GM23248 (cell line): Measurements from ENCODE around the gene NHSL2. TPM values are rescaled to one million over a fixed set of nuclear protein-coding genes. Genes with fewer than 3 reads are reported as not detected.

Experiments
- DNase-seq: peaks from one replicate; pipeline ENCODE4 v3.0.0-alpha.2; 2015
- H2AFZ ChIP-seq: fragments of 200-600 bp; sonication (generic); 2 replicates; pipeline ENCODE4 v1.6.1; 2016; ENCODE audit warnings: antibody characterized with exemption
- H3F3A ChIP-seq: fragments of 200-600 bp; sonication (generic); 2 replicates; pipeline ENCODE4 v1.6.1; 2016; ENCODE audit warnings: mild to moderate bottlenecking, antibody characterized with exemption, mixed run types; ENCODE audit not compliant: insufficient read depth
- H3K27ac ChIP-seq: fragments of 200-600 bp; sonication (generic); 2 replicates; pipeline ENCODE4 v1.5.1; 2016; ENCODE audit warnings: mild to moderate bottlenecking
- H3K27me3 ChIP-seq: fragments of 200-600 bp; sonication (generic); replicated peaks from 2 replicates; pipeline ENCODE4 v1.6.1; 2016; ENCODE audit warnings: mild to moderate bottlenecking; ENCODE audit not compliant: insufficient read depth
- H3K36me3 ChIP-seq: fragments of 200-600 bp; sonication (generic); 2 replicates; pipeline ENCODE4 v1.6.1; 2016; ENCODE audit warnings: low read depth, mild to moderate bottlenecking
- H3K4me1 ChIP-seq: fragments of 200-600 bp; sonication (generic); 2 replicates; pipeline ENCODE4 v1.6.1; 2016; ENCODE audit warnings: mild to moderate bottlenecking; ENCODE audit not compliant: insufficient read depth
- H3K4me2 ChIP-seq: fragments of 200-600 bp; sonication (generic); one replicate; pipeline ENCODE4 v1.6.1; 2016; ENCODE audit warnings: mild to moderate bottlenecking; ENCODE audit not compliant: unreplicated experiment
- H3K4me3 ChIP-seq: fragments of 200-600 bp; sonication (generic); 2 replicates; pipeline ENCODE4 v1.5.1; 2016; ENCODE audit warnings: mild to moderate bottlenecking
- H3K79me2 ChIP-seq: fragments of 200-600 bp; sonication (generic); 2 replicates; pipeline ENCODE4 v1.6.1; 2016; ENCODE audit warnings: mild to moderate bottlenecking; ENCODE audit not compliant: insufficient read depth
- H3K9ac ChIP-seq: fragments of 200-600 bp; sonication (generic); 2 replicates; pipeline ENCODE4 v1.6.1; 2016; ENCODE audit warnings: mild to moderate bottlenecking
- H3K9me2 ChIP-seq: fragments of 200-600 bp; sonication (generic); 2 replicates; pipeline ENCODE4 v1.6.1; 2016; ENCODE audit warnings: mixed run types, mild to moderate bottlenecking, moderate library complexity; ENCODE audit not compliant: insufficient read depth
- H3K9me3 ChIP-seq: fragments of 200-600 bp; sonication (generic); one replicate; pipeline ENCODE4 v1.6.1; 2017; ENCODE audit warnings: low read depth
- H4K20me1 ChIP-seq: fragments of 200-600 bp; sonication (generic); 2 replicates; pipeline ENCODE4 v1.6.0; 2016; ENCODE audit not compliant: insufficient read depth
- EZH2 ChIP-seq: fragments of 200-600 bp; sonication (generic); IDR thresholded peaks from 2 replicates; pipeline ENCODE4 v1.6.1; 2018; ENCODE audit warnings: antibody characterized with exemption, mild to moderate bottlenecking; ENCODE audit not compliant: insufficient read depth, poor library complexity, severe bottlenecking
- EZH2phosphoT487 ChIP-seq: fragments of 200-600 bp; sonication (generic); IDR thresholded peaks from 2 replicates; pipeline ENCODE4 v1.6.1; 2018; ENCODE audit warnings: antibody characterized with exemption, moderate library complexity, mild to moderate bottlenecking, low read depth; ENCODE audit not compliant: insufficient read depth
- WGBS, 2 experiments: methylation state at CpG; one replicate each; pipeline ENCODE4 v1.1.6; 2015 to 2017; ENCODE audit warnings: low lambda C conversion rate in 2 of 2, low coverage in 1 of 2; ENCODE audit errors: missing lambda C conversion rate in 2 of 2; 5-methylcytosine and 5-hydroxymethylcytosine counted together
- in situ Hi-C: fragments of 300-500 bp; cut with MboI; formaldehyde crosslinking; loops from 2 replicates; pipeline ENCODE4 v1.15.0; 2020
- polyA plus RNA-seq: library from polyadenylated mRNA; unstranded; fragments of >200 nt; fragmentation: Nextera tagmentation; extraction: Ambion mirVana; gene quantifications from 2 replicates; pipeline ENCODE4 v1.2.1, GENCODE V29; 2016
- total RNA-seq: library from RNA; depleted of rRNA; stranded (reverse); fragments of >200 nt; shearing (Covaris generic); gene quantifications from 2 replicates; pipeline ENCODE4 v1.2.3, GENCODE V29; 2014

Gene NHSL2
- total and polyA plus RNA-seq, 2 experiments from 2014 or later: 3.2 to 6.5 TPM

DNA sequence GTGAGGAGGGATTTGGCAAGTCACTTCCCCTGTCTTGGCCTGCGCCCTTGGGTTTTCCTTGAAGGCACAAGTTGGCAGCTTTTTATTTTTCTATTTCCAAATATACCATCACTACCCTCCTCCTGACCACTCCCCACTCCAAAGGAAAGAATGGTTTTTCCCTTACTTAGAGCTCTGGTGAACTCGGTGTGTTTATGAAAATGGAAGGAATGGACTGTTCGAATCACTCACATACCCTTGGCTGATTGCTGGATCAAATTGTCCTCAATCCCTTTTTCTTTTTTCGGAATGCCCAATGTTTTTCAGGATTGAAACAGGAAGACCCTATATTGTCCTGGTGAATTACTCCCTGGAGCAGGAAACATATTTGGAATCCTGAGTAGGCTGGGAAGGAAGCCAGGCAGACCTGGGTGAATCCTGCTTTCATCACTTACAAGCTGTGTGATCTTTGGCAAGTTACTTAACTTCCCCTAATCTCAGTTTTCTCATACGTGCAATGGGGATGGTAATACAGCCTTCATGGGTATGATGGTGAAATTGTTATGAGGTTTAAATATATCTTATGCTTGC, 150.4 kb downstream of the NHSL2 start:
- Histone ChIP-seq H3K27ac (no peak overlapping the region), H3K36me3 (no peaks in the 10 kb centered on the region), H3K27me3 (no peaks in the 10 kb centered on the region), H3K9me3 (no peaks in the 10 kb centered on the region), H3K79me2 (no peaks in the 10 kb centered on the region), H2AFZ (no peak overlapping the region), H3K4me2 (no peak overlapping the region), H3K4me3 (no peak overlapping the region), H4K20me1 (no peaks in the 10 kb centered on the region), H3F3A (no peaks in the 10 kb centered on the region), H3K4me1 (no peaks in the 10 kb centered on the region), H3K9ac (no peak overlapping the region), H3K9me2 (no peaks in the 10 kb centered on the region)
- WGBS, 2 experiments: 53 to 57% methylated on average over 5 of the region's 5 CpGs
- TF ChIP-seq EZH2phosphoT487: no peak
- peak; percentile 5 for DNase-seq
- in situ Hi-C loops: no loop called here

DNA sequence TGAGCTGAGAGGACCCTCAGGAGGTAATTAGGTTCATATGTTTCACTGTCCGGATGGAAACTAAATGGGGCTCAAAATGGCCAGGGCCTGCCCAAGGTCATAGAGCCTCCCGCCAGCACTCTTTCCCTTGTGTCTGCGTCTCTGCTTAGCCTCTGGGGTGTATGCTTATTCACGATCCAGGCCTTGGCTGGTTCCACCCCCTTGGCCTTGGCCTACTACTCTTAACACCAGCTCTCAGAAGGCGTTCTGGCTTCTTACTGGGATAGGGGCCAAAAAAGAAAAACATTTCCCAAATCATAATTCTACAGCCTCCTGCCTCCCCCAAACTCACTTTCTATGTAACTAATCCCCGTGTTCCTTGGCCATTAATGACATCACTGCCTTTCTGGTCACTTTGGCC, 152.3 kb downstream of the NHSL2 start:
- DNase-seq: no peak
- Histone ChIP-seq H3K27me3 (no peaks in the 10 kb centered on the region), H3K4me1 (no peaks in the 10 kb centered on the region), H3K27ac (no peak overlapping the region), H3K9me3 (no peaks in the 10 kb centered on the region), H3K4me2 (no peak overlapping the region), H3K79me2 (no peaks in the 10 kb centered on the region), H4K20me1 (no peaks in the 10 kb centered on the region), H2AFZ (no peak overlapping the region), H3F3A (no peaks in the 10 kb centered on the region), H3K9ac (no peak overlapping the region), H3K36me3 (no peaks in the 10 kb centered on the region), H3K4me3 (no peak overlapping the region), H3K9me2 (no peaks in the 10 kb centered on the region)
- 51 to 55% methylated on average over 3 to 6 of the region's 6 CpGs for WGBS, 2 experiments
- in situ Hi-C loops: no loop called here
- no peak for TF ChIP-seq EZH2
- TF ChIP-seq EZH2phosphoT487: no peak

DNA sequence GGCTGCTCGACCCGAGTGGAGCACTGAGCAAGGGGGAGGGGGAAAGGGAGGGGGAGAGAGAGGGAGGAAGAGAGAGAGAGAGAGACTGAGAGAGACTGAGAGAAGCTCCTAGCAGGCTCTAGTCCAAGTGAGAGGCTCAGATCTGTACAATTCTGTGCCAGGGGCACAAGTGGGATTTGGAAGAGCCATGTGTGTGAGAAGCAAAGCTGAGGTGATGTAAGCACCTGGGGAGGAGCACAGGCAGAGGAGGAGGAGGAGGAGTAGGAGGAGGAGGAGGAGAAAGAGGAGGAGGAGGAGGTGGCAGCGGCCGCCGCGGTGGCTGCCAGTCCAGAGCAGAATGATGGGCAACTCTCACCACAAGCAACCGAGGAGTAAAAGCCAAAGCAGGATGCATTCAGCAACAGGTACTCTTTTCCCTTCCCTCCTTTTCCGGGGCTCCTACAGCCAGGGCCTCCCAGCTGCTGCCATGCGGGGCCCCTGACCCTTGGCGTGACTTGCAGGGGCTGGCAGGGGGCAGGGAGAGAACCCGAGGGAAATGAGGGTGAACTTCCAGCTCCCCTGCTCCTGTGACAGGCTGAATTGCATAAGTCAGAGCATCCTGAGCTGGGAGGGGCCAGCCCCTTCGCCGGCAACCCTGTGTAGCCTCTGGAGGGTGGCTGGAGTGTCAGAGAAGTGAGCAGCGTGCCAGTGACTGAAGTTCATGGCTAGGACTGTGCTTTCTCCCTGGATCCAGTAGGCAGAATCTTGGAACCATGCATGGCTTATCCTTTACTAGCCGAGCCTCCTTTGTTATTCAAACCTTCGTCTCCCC, 158.9 kb downstream of the NHSL2 start:
- 59 to 100% methylated on average over 1 to 16 of the region's 16 CpGs for WGBS, 2 experiments
- no peak for DNase-seq
- Histone ChIP-seq H3K9me2 (no peaks in the 10 kb centered on the region), H3K27ac (no peak overlapping the region), H3F3A (no peaks in the 10 kb centered on the region), H3K36me3 (no peaks in the 10 kb centered on the region), H4K20me1 (no peaks in the 10 kb centered on the region), H3K4me3 (no peak overlapping the region), H3K9me3 (no peaks in the 10 kb centered on the region), H3K79me2 (no peaks in the 10 kb centered on the region), H3K4me1 (no peaks in the 10 kb centered on the region), H2AFZ (no peak overlapping the region), H3K27me3 (no peaks in the 10 kb centered on the region), H3K9ac (no peak overlapping the region), H3K4me2 (no peak overlapping the region)
- in situ Hi-C loops: no loop called here
- no peak for TF ChIP-seq EZH2phosphoT487
- TF ChIP-seq EZH2: no peak

DNA sequence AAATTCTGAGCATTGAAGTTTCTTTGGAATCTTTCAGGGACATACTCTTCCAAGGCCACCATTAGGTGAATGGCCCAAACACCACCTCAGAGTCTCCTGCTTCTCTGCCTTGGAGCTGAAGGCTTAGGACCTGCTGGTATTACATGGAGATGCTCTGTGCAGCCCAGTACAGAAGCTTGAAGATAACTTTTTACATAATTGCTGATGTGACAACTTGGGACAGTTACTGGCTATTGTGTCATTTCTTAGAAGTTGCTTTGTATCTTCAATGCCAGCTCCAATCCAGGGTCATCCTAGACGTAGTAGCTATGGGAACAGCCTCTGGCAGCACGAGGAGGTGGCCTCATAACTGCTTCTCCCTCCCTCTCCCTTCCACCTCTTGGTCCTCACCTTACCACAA, 160.6 kb downstream of the NHSL2 start:
- no peak overlapping the region for H3K4me3 ChIP-seq
- no peaks in the 10 kb centered on the region for H3F3A ChIP-seq
- H3K27ac ChIP-seq: no peak overlapping the region
- no peaks in the 10 kb centered on the region for H3K9me3 ChIP-seq
- no peak overlapping the region for H3K4me2 ChIP-seq
- H3K36me3 ChIP-seq: no peaks in the 10 kb centered on the region
- no peak overlapping the region for H3K9ac ChIP-seq
- DNase-seq: no peak
- no peaks in the 10 kb centered on the region for H4K20me1 ChIP-seq
- no peaks in the 10 kb centered on the region for H3K27me3 ChIP-seq
- in situ Hi-C loops: no loop called here
- TF ChIP-seq EZH2 (no peak), EZH2phosphoT487 (no peak)
- H3K9me2 ChIP-seq: no peaks in the 10 kb centered on the region
- H3K4me1 ChIP-seq: no peaks in the 10 kb centered on the region
- no peaks in the 10 kb centered on the region for H3K79me2 ChIP-seq
- 36 to 50% methylated on average over 2 of the region's 2 CpGs for WGBS, 2 experiments
- no peak overlapping the region for H2AFZ ChIP-seq
